Measurements from ENCODE around the gene ADAMTS2. TPM values are rescaled to one million over a fixed set of nuclear protein-coding genes. Genes with fewer than 3 reads are reported as not detected.
"Not testable (repeated sequence)": the region's sequence is repeated elsewhere in the genome, so short reads cannot be mapped to it uniquely, and the experiment has no call there.

The ADAMTS2 gene
- total RNA-seq, 1 donor from 2014 or later, result 18.8 TPM

DNA sequence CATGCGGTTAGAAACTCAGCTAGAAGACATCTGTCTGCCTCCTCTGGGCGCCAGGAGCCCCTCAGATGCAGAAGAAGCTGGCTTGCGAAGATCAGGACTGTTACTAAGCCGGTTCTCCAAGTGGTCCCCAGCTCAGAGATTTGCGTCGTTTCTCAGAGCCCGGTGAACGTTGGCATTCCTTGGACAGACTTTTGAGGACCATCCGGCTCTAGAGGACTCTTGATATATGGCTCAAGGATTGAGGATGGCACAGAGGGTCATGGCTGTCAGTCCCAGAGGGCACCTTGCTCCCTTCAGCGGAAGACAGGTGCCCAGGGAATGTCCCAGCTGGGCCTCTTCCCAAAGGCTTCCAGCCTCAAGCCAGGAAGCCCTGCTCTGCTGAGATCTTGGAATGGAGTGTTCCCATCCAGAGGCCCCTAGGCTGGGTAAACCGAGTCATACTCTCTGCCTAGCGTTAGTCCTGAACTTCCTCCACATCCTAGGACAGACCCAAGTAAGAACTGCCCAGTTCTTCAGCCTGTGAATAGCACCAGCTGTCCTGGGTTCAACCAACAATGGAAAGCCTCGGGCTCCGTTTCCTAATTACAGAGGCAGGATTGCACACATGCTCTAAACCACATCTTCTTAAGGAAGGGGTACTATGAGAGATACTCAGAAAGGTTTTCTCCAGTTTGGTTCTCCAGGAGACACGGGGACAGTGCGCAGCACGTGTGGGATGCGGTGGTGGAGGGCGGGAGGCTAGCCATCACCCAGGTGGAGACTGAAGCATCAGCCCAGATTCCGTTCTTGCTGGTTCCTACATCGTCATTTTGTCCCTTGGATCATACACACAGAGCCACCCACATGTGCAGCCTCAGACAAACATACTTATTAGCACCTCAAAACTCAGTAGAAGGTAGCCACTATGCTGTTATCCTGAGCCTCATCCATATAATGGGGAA lies 233.7 kb downstream of the ADAMTS2 start:
- Histone ChIP-seq H3K79me2 (ENCODE audit: insufficient read depth, low read length) (no peaks in the 10 kb centered on the region), H3K27ac (ENCODE audit: low read depth, low read length) (no peak overlapping the region), H3K36me3 (ENCODE audit: insufficient read depth, low read length) (no peaks in the 10 kb centered on the region), H3K4me1 (ENCODE audit: insufficient read depth, low read length) (no peaks in the 10 kb centered on the region), H2AFZ (ENCODE audit: low read depth, low read length) (no peak overlapping the region), H3K9me3 (ENCODE audit: insufficient read depth, low read depth, low read length) (peaks cover 4% of the 10 kb centered on the region), H3K4me3 (ENCODE audit: insufficient read depth, low read depth, low read length) (no peak overlapping the region), H3K4me2 (ENCODE audit: low read length) (no peak overlapping the region), H4K20me1 (ENCODE audit: insufficient read depth, low read length) (no peaks in the 10 kb centered on the region), H3K27me3 (ENCODE audit: insufficient read depth, low read length) (no peaks in the 10 kb centered on the region), H3K9ac (ENCODE audit: low read length) (no peak overlapping the region)
- no peak overlapping the region for H3K4me3 Mint-ChIP-seq (ENCODE audit: unreplicated experiment)
- H3K36me3 Mint-ChIP-seq (ENCODE audit: low read depth, unreplicated experiment), result peaks cover 6% of the 10 kb centered on the region
- FAIRE-seq, result no peak
- H3K27me3 Mint-ChIP-seq (ENCODE audit: low read depth, unreplicated experiment), result no peaks in the 10 kb centered on the region
- H3K4me1 Mint-ChIP-seq (ENCODE audit: low read depth, unreplicated experiment), result no peaks in the 10 kb centered on the region
- DNase-seq (ENCODE audit: low read depth), result no peak
- H3K27ac Mint-ChIP-seq (ENCODE audit: unreplicated experiment), result no peak overlapping the region
- TF ChIP-seq EZH2 (IDR thresholded peaks at IDR 0.05; ENCODE audit: insufficient read depth, low read length), result no peak
- TF ChIP-seq, protein P1, sequence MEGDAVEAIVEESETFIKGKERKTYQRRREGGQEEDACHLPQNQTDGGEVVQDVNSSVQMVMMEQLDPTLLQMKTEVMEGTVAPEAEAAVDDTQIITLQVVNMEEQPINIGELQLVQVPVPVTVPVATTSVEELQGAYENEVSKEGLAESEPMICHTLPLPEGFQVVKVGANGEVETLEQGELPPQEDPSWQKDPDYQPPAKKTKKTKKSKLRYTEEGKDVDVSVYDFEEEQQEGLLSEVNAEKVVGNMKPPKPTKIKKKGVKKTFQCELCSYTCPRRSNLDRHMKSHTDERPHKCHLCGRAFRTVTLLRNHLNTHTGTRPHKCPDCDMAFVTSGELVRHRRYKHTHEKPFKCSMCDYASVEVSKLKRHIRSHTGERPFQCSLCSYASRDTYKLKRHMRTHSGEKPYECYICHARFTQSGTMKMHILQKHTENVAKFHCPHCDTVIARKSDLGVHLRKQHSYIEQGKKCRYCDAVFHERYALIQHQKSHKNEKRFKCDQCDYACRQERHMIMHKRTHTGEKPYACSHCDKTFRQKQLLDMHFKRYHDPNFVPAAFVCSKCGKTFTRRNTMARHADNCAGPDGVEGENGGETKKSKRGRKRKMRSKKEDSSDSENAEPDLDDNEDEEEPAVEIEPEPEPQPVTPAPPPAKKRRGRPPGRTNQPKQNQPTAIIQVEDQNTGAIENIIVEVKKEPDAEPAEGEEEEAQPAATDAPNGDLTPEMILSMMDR (IDR thresholded peaks at IDR 0.05; ENCODE audit: insufficient read depth, low read depth, low read length), result no peak
- peaks cover 28% of the 10 kb centered on the region for H3K9me3 Mint-ChIP-seq (ENCODE audit: unreplicated experiment)

DNA sequence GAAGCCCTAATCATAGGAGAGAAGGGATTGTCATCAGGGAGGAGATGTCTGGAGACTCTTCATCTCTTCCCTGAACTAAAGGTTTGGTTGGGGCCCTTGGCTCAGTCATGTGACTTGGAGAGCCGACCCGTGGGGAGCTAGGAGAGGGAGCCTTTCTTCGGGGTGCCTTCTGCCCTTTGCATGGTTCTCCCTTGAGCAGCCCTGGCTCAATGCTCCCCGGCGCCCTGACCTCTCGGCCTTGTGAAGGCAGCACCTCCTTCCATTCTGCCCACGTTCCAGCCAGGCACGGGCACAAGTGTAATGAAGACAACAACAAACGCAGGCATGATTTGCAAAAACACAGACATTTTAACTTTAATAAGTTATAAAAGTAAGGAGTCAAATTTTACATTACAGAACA lies 234.7 kb downstream of the ADAMTS2 start:
- no peak overlapping the region for H2AFZ ChIP-seq (ENCODE audit: low read depth, low read length)
- TF ChIP-seq, protein P1 (IDR thresholded peaks at IDR 0.05; ENCODE audit: insufficient read depth, low read depth, low read length), result no peak
- no peak for TF ChIP-seq EZH2 (IDR thresholded peaks at IDR 0.05; ENCODE audit: insufficient read depth, low read length)
- H3K27ac ChIP-seq (ENCODE audit: low read depth, low read length), result no peak overlapping the region
- Mint-ChIP-seq H3K9me3 (ENCODE audit: unreplicated experiment) (peaks cover 26% of the 10 kb centered on the region), H3K36me3 (ENCODE audit: low read depth, unreplicated experiment) (peaks cover 6% of the 10 kb centered on the region), H3K4me1 (ENCODE audit: low read depth, unreplicated experiment) (no peaks in the 10 kb centered on the region), H3K27me3 (ENCODE audit: low read depth, unreplicated experiment) (no peaks in the 10 kb centered on the region), H3K27ac (ENCODE audit: unreplicated experiment) (no peak overlapping the region), H3K4me3 (ENCODE audit: unreplicated experiment) (no peak overlapping the region)
- no peaks in the 10 kb centered on the region for H3K4me1 ChIP-seq (ENCODE audit: insufficient read depth, low read length)
- H3K4me3 ChIP-seq (ENCODE audit: insufficient read depth, low read depth, low read length), result no peak overlapping the region
- H3K27me3 ChIP-seq (ENCODE audit: insufficient read depth, low read length), result no peaks in the 10 kb centered on the region
- H4K20me1 ChIP-seq (ENCODE audit: insufficient read depth, low read length), result no peaks in the 10 kb centered on the region
- FAIRE-seq (no peak), DNase-seq (ENCODE audit: low read depth) (no peak)
- H3K9ac ChIP-seq (ENCODE audit: low read length), result no peak overlapping the region
- peaks cover 4% of the 10 kb centered on the region for H3K9me3 ChIP-seq (ENCODE audit: insufficient read depth, low read depth, low read length)
- no peak overlapping the region for H3K4me2 ChIP-seq (ENCODE audit: low read length)
- H3K79me2 ChIP-seq (ENCODE audit: insufficient read depth, low read length), result no peaks in the 10 kb centered on the region
- H3K36me3 ChIP-seq (ENCODE audit: insufficient read depth, low read length), result no peaks in the 10 kb centered on the region

DNA sequence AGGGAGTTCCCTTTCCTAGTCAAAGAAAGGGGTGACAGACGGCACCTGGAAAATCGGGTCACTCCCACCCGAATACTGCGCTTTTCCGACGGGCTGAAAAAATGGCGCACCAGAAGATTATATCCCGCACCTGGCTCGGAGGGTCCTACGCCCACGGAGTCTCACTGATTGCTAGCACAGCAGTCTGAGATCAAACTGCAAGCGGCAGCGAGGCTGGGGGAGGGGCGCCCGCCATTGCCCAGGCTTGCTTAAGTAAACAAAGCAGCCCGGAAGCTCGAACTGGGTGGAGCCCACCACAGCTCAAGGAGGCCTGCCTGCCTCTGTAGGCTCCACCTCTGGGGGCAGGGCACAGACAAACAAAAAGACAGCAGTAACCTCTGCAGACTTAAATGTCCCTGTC lies 244.0 kb downstream of the ADAMTS2 start:
- not testable (repeated sequence) for H3K36me3 ChIP-seq (ENCODE audit: insufficient read depth, low read length); H3K4me1 ChIP-seq (ENCODE audit: insufficient read depth, low read length); H3K36me3 Mint-ChIP-seq (ENCODE audit: low read depth, unreplicated experiment); H3K4me3 ChIP-seq (ENCODE audit: insufficient read depth, low read depth, low read length); H3K4me3 Mint-ChIP-seq (ENCODE audit: unreplicated experiment); H3K27ac ChIP-seq (ENCODE audit: low read depth, low read length); H3K4me2 ChIP-seq (ENCODE audit: low read length); FAIRE-seq; H3K27me3 Mint-ChIP-seq (ENCODE audit: low read depth, unreplicated experiment); H2AFZ ChIP-seq (ENCODE audit: low read depth, low read length); H4K20me1 ChIP-seq (ENCODE audit: insufficient read depth, low read length); H3K27me3 ChIP-seq (ENCODE audit: insufficient read depth, low read length); H3K27ac Mint-ChIP-seq (ENCODE audit: unreplicated experiment); DNase-seq (ENCODE audit: low read depth); H3K9me3 ChIP-seq (ENCODE audit: insufficient read depth, low read depth, low read length); H3K9ac ChIP-seq (ENCODE audit: low read length); H3K79me2 ChIP-seq (ENCODE audit: insufficient read depth, low read length); H3K4me1 Mint-ChIP-seq (ENCODE audit: low read depth, unreplicated experiment)
- peaks cover 20% of the 10 kb centered on the region for H3K9me3 Mint-ChIP-seq (ENCODE audit: unreplicated experiment)

Data from astrocyte (in vitro differentiated cells and primary cell).